Duodenal mucosa (tissue), 2 donors: Measurements from ENCODE around the gene UPF2.
"Not testable (repeated sequence)": the region's sequence is repeated elsewhere in the genome, so short reads cannot be mapped to it uniquely, and the experiment has no call there.

ENCODE experiments used
- H3K27ac ChIP-seq: one replicate; pipeline ENCODE4 v1.7.0; 2013; ENCODE audit warnings: low read depth, low read length
- H3K27me3 ChIP-seq, 2 donors: one replicate each; pipeline ENCODE4 v1.7.0; 2013; ENCODE audit warnings: low read length in 2 of 2, control low read depth in 1 of 2; ENCODE audit not compliant: insufficient read depth in 2 of 2, control insufficient read depth in 1 of 2
- H3K36me3 ChIP-seq, 2 donors: one replicate each; pipeline ENCODE4 v1.7.0; 2013; ENCODE audit warnings: low read length in 2 of 2, control low read depth in 1 of 2; ENCODE audit not compliant: insufficient read depth in 2 of 2, control insufficient read depth in 1 of 2
- H3K4me1 ChIP-seq, 2 donors: one replicate each; pipeline ENCODE4 v1.7.0; 2013; ENCODE audit warnings: low read length in 2 of 2, control low read depth in 1 of 2; ENCODE audit not compliant: insufficient read depth in 2 of 2, control insufficient read depth in 1 of 2
- H3K4me3 ChIP-seq, 2 donors: one replicate each; pipeline ENCODE4 v1.7.0; 2013; ENCODE audit warnings: low read length in 2 of 2, low read depth in 1 of 2
- H3K9ac ChIP-seq, 2 donors: one replicate each; pipeline ENCODE4 v1.7.0; 2013; ENCODE audit warnings: low read length in 2 of 2, low read depth in 1 of 2
- H3K9me3 ChIP-seq, 2 donors: one replicate each; pipeline ENCODE4 v1.7.0; 2013; ENCODE audit warnings: low read length in 2 of 2, control low read depth in 1 of 2; ENCODE audit not compliant: control insufficient read depth in 1 of 2

The UPF2 gene

DNA sequence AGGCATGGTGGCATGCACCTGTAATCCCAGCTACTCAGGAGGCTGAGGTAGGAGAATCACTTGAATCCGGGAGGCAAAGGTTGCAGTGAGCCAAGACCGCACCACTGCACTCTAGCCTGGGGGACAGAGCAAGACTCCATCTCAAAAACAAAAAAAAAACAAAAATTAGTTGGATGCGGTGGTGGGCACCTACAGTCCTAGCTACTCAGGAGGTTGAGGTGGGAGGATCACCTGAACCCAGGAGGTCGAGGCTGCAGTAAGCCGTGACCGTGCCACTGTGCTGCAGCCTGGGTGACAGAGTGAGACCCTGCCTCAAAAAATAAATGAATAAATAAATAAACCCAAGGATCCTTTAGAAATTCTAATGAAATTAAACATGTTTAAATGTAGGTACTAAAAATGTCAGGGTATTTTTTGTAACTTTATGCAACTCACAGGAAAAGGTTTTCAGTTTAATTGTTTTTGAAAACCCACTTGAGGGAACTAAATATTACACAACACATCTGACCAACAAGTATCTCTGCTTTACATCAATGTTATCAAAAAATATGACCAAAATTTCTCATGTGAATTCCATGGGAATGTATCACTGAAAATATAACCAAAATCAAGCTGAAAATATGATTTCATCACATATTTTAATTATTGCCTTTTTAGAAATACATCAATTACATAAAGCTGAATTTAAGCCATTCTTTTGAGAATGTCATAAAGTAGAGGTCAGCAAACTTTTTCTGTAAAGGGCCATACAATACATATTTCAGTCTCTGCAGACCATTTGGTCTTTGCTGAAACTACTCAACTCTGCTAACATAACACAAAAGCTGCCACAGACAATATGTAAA is 23.9 kb downstream of the UPF2 start:
- Histone ChIP-seq H3K27ac (no peak overlapping the region), H3K4me3 (no peak overlapping the region), H3K9me3 (no peaks in the 10 kb centered on the region), H3K36me3 (peaks cover 0 to 8% of the 10 kb centered on the region in 2 donors), H3K9ac (no peak overlapping the region), H3K4me1 (peaks cover 0 to 4% of the 10 kb centered on the region in 2 donors), H3K27me3 (no peaks in the 10 kb centered on the region)

- H3K9ac ChIP-seq: no peak overlapping the region
- H3K27ac ChIP-seq: no peak overlapping the region
- H3K4me3 ChIP-seq: no peak overlapping the region
- no peaks in the 10 kb centered on the region for H3K4me1 ChIP-seq
- H3K36me3 ChIP-seq: peaks cover 7 to 33% of the 10 kb centered on the region in 2 donors
- H3K9me3 ChIP-seq: peaks cover 0 to 5% of the 10 kb centered on the region in 2 donors
- no peaks in the 10 kb centered on the region for H3K27me3 ChIP-seq
Observed at GRCh38 chr10:12013926-12014325, 28.7 kb downstream of the UPF2 start.

GRCh38 chr10:12013391-12013790 is 29.2 kb downstream of the UPF2 start:
- not testable (repeated sequence) for H3K27me3 ChIP-seq, H3K27ac ChIP-seq, H3K9me3 ChIP-seq, H3K9ac ChIP-seq, H3K4me3 ChIP-seq, H3K4me1 ChIP-seq
- H3K36me3 ChIP-seq: peaks cover 7 to 37% of the 10 kb centered on the region in 2 donors

- H3K9ac ChIP-seq: no peak overlapping the region
- no peak overlapping the region for H3K27ac ChIP-seq
- H3K27me3 ChIP-seq: no peaks in the 10 kb centered on the region
- H3K4me1 ChIP-seq: no peaks in the 10 kb centered on the region
- H3K9me3 ChIP-seq: peaks cover 0 to 5% of the 10 kb centered on the region in 2 donors
- peaks cover 7 to 46% of the 10 kb centered on the region in 2 donors for H3K36me3 ChIP-seq
- no peak overlapping the region for H3K4me3 ChIP-seq
Observed at GRCh38 chr10:12010353-12010752, 32.3 kb downstream of the UPF2 start.

DNA sequence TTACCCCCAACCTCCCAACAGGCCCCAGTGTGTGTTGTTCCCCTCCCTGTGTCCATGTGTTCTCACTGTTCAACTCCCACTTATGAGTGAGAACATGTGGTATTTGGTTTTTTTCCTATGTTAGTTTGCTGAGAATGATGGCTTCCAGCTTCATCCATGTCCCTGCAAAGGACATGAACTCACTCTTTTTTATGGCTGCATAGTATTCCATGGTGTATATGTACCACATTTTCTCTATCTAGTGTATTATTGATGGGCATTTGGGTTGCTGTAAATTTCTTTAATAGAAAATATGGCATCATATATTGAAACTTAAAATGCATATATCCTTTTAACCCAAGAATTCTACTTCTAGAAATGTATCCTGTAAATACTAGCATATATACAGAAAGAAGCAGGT is 33.8 kb downstream of the UPF2 start:
- H3K9ac ChIP-seq, H3K9me3 ChIP-seq, H3K27ac ChIP-seq, H3K27me3 ChIP-seq, H3K4me1 ChIP-seq, H3K4me3 ChIP-seq: not testable (repeated sequence)
- H3K36me3 ChIP-seq: peaks cover 13 to 48% of the 10 kb centered on the region in 2 donors

GRCh38 chr10:12006671-12007070 is 35.9 kb downstream of the UPF2 start:
- Histone ChIP-seq H3K36me3 (peaks cover 22 to 59% of the 10 kb centered on the region in 2 donors), H3K9ac (no peak overlapping the region), H3K4me1 (no peaks in the 10 kb centered on the region), H3K27ac (no peak overlapping the region), H3K27me3 (no peaks in the 10 kb centered on the region), H3K4me3 (no peak overlapping the region), H3K9me3 (peaks cover 0 to 5% of the 10 kb centered on the region in 2 donors)

GRCh38 chr10:11993834-11994468 is 48.7 kb downstream of the UPF2 start:
- H3K4me1 ChIP-seq: no peaks in the 10 kb centered on the region
- no peaks in the 10 kb centered on the region for H3K27me3 ChIP-seq
- H3K9me3 ChIP-seq: no peaks in the 10 kb centered on the region
- H3K4me3 ChIP-seq: no peak overlapping the region
- no peak overlapping the region for H3K9ac ChIP-seq
- H3K27ac ChIP-seq: no peak overlapping the region
- H3K36me3 ChIP-seq: peaks cover 16 to 36% of the 10 kb centered on the region in 2 donors

DNA sequence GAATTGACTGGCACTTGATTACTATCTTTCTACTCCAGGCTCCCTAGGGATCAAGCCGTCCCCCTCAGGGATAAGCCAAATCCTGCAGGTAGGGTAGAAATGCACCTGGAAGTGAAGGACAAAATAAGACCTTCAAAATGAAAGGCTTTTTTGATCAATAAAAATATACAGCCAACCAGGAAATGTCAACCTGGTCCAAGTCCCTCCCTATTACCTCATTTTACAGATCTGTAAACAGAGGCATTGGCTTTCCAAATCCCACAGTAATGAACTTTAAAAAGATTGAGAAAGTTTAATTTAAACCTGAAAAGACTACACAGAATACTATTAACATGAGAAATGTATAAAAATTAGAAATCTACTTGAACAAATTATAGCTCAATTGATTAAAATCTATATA is 53.7 kb downstream of the UPF2 start:
- H3K4me1 ChIP-seq: no peaks in the 10 kb centered on the region
- peaks cover 7 to 11% of the 10 kb centered on the region in 2 donors for H3K36me3 ChIP-seq
- H3K4me3 ChIP-seq: no peak overlapping the region
- no peak overlapping the region for H3K27ac ChIP-seq
- H3K9ac ChIP-seq: no peak overlapping the region
- H3K27me3 ChIP-seq: no peaks in the 10 kb centered on the region
- H3K9me3 ChIP-seq: no peaks in the 10 kb centered on the region

- no peaks in the 10 kb centered on the region for H3K9me3 ChIP-seq
- H3K4me1 ChIP-seq: no peaks in the 10 kb centered on the region
- peaks cover 7 to 20% of the 10 kb centered on the region in 2 donors for H3K36me3 ChIP-seq
- H3K4me3 ChIP-seq: no peak overlapping the region
- no peak overlapping the region for H3K9ac ChIP-seq
- H3K27ac ChIP-seq: no peak overlapping the region
- no peaks in the 10 kb centered on the region for H3K27me3 ChIP-seq
Observed at GRCh38 chr10:11986593-11987216, 55.9 kb downstream of the UPF2 start.

- Histone ChIP-seq H3K36me3 (peaks cover 7 to 24% of the 10 kb centered on the region in 2 donors), H3K4me3 (no peak overlapping the region), H3K27ac (no peak overlapping the region), H3K27me3 (no peaks in the 10 kb centered on the region), H3K9me3 (no peaks in the 10 kb centered on the region), H3K9ac (no peak overlapping the region), H3K4me1 (no peaks in the 10 kb centered on the region)
Observed at GRCh38 chr10:11982253-11982652, 60.4 kb downstream of the UPF2 start.
